ENCODE results near the gene OAS2.
"Not testable (repeated sequence)": the region's sequence is repeated elsewhere in the genome, so short reads cannot be mapped to it uniquely, and the experiment has no call there.

The OAS2 gene

DNA sequence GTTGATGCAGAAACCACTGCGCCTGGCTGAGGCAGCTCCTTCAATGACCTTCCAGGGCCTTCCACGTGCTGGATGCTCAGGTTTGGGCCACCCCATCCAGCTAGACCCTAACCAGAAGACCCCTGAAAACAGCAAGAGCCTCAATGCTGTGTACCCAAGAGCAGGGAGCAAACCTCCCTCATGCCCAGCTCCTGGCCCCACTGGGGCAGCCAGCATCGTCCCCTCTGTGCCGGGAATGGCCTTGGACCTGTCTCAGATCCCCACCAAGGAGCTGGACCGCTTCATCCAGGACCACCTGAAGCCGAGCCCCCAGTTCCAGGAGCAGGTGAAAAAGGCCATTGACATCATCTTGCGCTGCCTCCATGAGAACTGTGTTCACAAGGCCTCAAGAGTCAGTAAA lies 29.5 kb upstream of the OAS2 start:
- H3K36me3 ChIP-seq (ENCODE audit: control insufficient read depth in 2 of 2, insufficient read depth in 2 of 2, low read length in 2 of 2), result peaks cover 16 to 17% of the 10 kb centered on the region in 2 donors
- no peaks in the 10 kb centered on the region for H3K4me1 ChIP-seq (ENCODE audit: control insufficient read depth in 2 of 2, insufficient read depth in 2 of 2, low read length in 2 of 2)
- H3K27ac ChIP-seq (ENCODE audit: low read depth in 2 of 2, low read length in 2 of 2), result no peak overlapping the region
- H3K27me3 ChIP-seq (ENCODE audit: control insufficient read depth in 2 of 2, insufficient read depth in 2 of 2, low read length in 2 of 2), result no peaks in the 10 kb centered on the region
- no peak overlapping the region for H3K4me3 ChIP-seq (ENCODE audit: low read length in 2 of 2)
- H3K9me3 ChIP-seq (ENCODE audit: control insufficient read depth in 2 of 2, low read length in 2 of 2), result no peaks in the 10 kb centered on the region
- H3K9ac ChIP-seq (ENCODE audit: low read depth in 1 of 2, low read length in 2 of 2), result no peak overlapping the region

DNA sequence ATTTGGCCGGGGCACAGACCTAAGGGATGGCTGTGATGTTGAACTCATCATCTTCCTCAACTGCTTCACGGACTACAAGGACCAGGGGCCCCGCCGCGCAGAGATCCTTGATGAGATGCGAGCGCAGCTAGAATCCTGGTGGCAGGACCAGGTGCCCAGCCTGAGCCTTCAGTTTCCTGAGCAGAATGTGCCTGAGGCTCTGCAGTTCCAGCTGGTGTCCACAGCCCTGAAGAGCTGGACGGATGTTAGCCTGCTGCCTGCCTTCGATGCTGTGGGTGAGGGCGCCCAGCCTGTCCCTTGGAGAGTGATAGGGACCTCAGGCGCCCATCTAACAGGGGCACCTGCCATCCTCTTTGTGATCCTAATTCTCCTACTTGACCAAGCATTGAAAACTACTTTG lies 27.6 kb upstream of the OAS2 start:
- no peaks in the 10 kb centered on the region for H3K4me1 ChIP-seq (ENCODE audit: control insufficient read depth in 2 of 2, insufficient read depth in 2 of 2, low read length in 2 of 2)
- no peak overlapping the region for H3K27ac ChIP-seq (ENCODE audit: low read depth in 2 of 2, low read length in 2 of 2)
- H3K9ac ChIP-seq (ENCODE audit: low read depth in 1 of 2, low read length in 2 of 2), result no peak overlapping the region
- no peaks in the 10 kb centered on the region for H3K9me3 ChIP-seq (ENCODE audit: control insufficient read depth in 2 of 2, low read length in 2 of 2)
- H3K4me3 ChIP-seq (ENCODE audit: low read length in 2 of 2), result no peak overlapping the region
- H3K27me3 ChIP-seq (ENCODE audit: control insufficient read depth in 2 of 2, insufficient read depth in 2 of 2, low read length in 2 of 2), result no peaks in the 10 kb centered on the region
- H3K36me3 ChIP-seq (ENCODE audit: control insufficient read depth in 2 of 2, insufficient read depth in 2 of 2, low read length in 2 of 2), result peaks cover 15 to 16% of the 10 kb centered on the region in 2 donors

DNA sequence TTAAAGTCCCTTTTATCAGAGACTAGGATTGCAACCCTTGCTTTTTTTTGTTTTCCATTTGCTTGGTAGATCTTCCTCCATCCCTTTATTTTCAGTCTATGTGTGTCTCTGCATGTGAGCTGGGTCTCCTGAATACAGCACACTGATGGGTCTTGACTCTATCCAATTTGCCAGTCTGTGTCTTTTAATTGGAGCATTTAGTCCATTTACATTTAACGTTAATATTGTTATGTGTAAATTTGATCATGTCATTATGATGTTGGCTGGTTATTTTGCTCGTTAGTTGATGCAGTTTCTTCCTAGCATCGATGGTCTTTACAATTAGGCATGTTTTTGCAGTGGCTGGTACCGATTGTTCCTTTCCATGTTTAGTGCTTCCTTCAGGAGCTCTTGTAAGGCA lies 21.2 kb upstream of the OAS2 start:
- H3K9ac ChIP-seq (ENCODE audit: low read depth in 1 of 2, low read length in 2 of 2); H3K4me3 ChIP-seq (ENCODE audit: low read length in 2 of 2); H3K9me3 ChIP-seq (ENCODE audit: control insufficient read depth in 2 of 2, low read length in 2 of 2); H3K27ac ChIP-seq (ENCODE audit: low read depth in 2 of 2, low read length in 2 of 2); H3K27me3 ChIP-seq (ENCODE audit: control insufficient read depth in 2 of 2, insufficient read depth in 2 of 2, low read length in 2 of 2); H3K4me1 ChIP-seq (ENCODE audit: control insufficient read depth in 2 of 2, insufficient read depth in 2 of 2, low read length in 2 of 2): not testable (repeated sequence)
- peaks cover 3 to 12% of the 10 kb centered on the region in 2 donors for H3K36me3 ChIP-seq (ENCODE audit: control insufficient read depth in 2 of 2, insufficient read depth in 2 of 2, low read length in 2 of 2)

DNA sequence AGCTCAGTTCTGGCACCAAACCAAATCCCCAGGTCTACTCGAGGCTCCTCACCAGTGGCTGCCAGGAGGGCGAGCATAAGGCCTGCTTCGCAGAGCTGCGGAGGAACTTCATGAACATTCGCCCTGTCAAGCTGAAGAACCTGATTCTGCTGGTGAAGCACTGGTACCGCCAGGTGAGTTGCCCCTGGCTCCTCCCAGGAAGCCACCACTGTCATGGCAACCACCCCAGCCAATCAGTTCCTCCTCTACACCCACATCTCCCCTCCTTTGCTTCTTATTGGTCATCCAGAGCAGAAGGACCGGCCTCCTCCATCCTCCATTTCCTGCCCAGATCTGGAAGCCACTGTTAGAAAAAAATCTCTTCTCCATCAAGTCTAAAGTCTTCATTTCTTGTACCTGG lies 17.2 kb upstream of the OAS2 start:
- H3K36me3 ChIP-seq (ENCODE audit: control insufficient read depth in 2 of 2, insufficient read depth in 2 of 2, low read length in 2 of 2), result peaks cover 19 to 43% of the 10 kb centered on the region in 2 donors

DNA sequence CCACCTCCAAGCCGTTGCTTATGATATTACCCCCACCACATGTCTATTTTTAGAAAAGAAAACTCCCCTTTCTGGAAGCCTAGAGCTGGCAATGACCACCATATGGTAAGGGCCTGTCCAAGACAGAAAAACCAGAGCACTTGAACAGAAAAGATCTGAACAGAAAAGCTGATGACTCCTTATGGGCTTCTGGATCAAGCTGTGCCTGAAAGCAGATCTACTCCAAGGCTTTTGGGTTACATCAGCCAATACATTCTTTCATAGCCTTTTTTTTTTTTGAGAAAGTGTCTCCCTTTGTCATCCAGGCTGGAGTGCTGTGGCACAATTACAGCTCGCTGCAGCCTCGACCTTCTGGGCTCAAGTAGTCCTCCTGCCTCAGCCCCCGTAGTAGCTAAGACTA lies 16.8 kb upstream of the OAS2 start:
- Histone ChIP-seq H3K9ac (ENCODE audit: low read depth in 1 of 2, low read length in 2 of 2) (no peak overlapping the region), H3K27ac (ENCODE audit: low read depth in 2 of 2, low read length in 2 of 2) (no peak overlapping the region), H3K36me3 (ENCODE audit: control insufficient read depth in 2 of 2, insufficient read depth in 2 of 2, low read length in 2 of 2) (peaks cover 20 to 46% of the 10 kb centered on the region in 2 donors), H3K4me1 (ENCODE audit: control insufficient read depth in 2 of 2, insufficient read depth in 2 of 2, low read length in 2 of 2) (no peaks in the 10 kb centered on the region), H3K27me3 (ENCODE audit: control insufficient read depth in 2 of 2, insufficient read depth in 2 of 2, low read length in 2 of 2) (no peaks in the 10 kb centered on the region), H3K9me3 (ENCODE audit: control insufficient read depth in 2 of 2, low read length in 2 of 2) (no peaks in the 10 kb centered on the region), H3K4me3 (ENCODE audit: low read length in 2 of 2) (no peak overlapping the region)

More for the DNA sequence above, 17.2 kb upstream of the OAS2 start:
- Histone ChIP-seq H3K27ac (ENCODE audit: low read depth in 2 of 2, low read length in 2 of 2) (no peak overlapping the region), H3K4me3 (ENCODE audit: low read length in 2 of 2) (no peak overlapping the region), H3K27me3 (ENCODE audit: control insufficient read depth in 2 of 2, insufficient read depth in 2 of 2, low read length in 2 of 2) (no peaks in the 10 kb centered on the region), H3K9ac (ENCODE audit: low read depth in 1 of 2, low read length in 2 of 2) (no peak overlapping the region), H3K9me3 (ENCODE audit: control insufficient read depth in 2 of 2, low read length in 2 of 2) (no peaks in the 10 kb centered on the region), H3K4me1 (ENCODE audit: control insufficient read depth in 2 of 2, insufficient read depth in 2 of 2, low read length in 2 of 2) (no peaks in the 10 kb centered on the region)

DNA sequence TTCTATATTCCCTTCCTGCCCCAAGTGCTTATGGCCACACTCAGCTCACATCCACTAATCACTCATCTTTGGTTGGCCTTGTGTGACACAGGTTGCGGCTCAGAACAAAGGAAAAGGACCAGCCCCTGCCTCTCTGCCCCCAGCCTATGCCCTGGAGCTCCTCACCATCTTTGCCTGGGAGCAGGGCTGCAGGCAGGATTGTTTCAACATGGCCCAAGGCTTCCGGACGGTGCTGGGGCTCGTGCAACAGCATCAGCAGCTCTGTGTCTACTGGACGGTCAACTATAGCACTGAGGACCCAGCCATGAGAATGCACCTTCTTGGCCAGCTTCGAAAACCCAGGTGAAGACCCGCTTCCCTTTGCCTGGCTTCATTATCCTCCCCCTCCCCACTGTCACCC lies 15.8 kb upstream of the OAS2 start:
- Histone ChIP-seq H3K27ac (ENCODE audit: low read depth in 2 of 2, low read length in 2 of 2) (no peak overlapping the region), H3K9ac (ENCODE audit: low read depth in 1 of 2, low read length in 2 of 2) (no peak overlapping the region), H3K36me3 (ENCODE audit: control insufficient read depth in 2 of 2, insufficient read depth in 2 of 2, low read length in 2 of 2) (peaks cover 25 to 50% of the 10 kb centered on the region in 2 donors), H3K27me3 (ENCODE audit: control insufficient read depth in 2 of 2, insufficient read depth in 2 of 2, low read length in 2 of 2) (no peaks in the 10 kb centered on the region), H3K4me1 (ENCODE audit: control insufficient read depth in 2 of 2, insufficient read depth in 2 of 2, low read length in 2 of 2) (no peaks in the 10 kb centered on the region), H3K4me3 (ENCODE audit: low read length in 2 of 2) (no peak overlapping the region), H3K9me3 (ENCODE audit: control insufficient read depth in 2 of 2, low read length in 2 of 2) (no peaks in the 10 kb centered on the region)

DNA sequence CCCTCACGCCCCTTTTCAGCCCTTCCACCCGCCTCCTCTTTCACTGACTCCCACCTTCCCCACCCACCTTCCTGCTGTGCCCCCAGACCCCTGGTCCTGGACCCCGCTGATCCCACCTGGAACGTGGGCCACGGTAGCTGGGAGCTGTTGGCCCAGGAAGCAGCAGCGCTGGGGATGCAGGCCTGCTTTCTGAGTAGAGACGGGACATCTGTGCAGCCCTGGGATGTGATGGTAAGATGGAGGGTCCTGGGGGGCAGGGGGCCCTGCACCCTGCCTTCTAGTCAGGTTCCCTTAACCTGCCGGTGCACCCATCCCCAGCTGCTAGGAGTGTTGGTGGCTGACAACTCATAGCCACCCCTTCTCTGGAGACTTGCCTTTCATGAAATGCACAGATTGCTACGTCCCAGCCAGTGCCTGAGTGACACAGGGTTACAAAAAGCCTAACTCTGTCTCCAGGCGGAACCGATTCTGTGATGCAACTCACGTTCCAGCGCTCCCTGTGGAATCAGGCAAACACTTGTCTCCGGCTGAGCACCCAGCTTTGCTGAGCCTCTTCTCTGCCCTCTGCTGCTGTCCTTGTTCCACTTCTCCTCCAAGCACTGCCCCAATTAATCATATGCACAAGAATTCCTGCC lies 15.0 kb upstream of the OAS2 start:
- Histone ChIP-seq H3K27me3 (ENCODE audit: control insufficient read depth in 2 of 2, insufficient read depth in 2 of 2, low read length in 2 of 2) (no peaks in the 10 kb centered on the region), H3K27ac (ENCODE audit: low read depth in 2 of 2, low read length in 2 of 2) (no peak overlapping the region), H3K9ac (ENCODE audit: low read depth in 1 of 2, low read length in 2 of 2) (no peak overlapping the region), H3K4me3 (ENCODE audit: low read length in 2 of 2) (no peak overlapping the region), H3K9me3 (ENCODE audit: control insufficient read depth in 2 of 2, low read length in 2 of 2) (no peaks in the 10 kb centered on the region), H3K36me3 (ENCODE audit: control insufficient read depth in 2 of 2, insufficient read depth in 2 of 2, low read length in 2 of 2) (peaks cover 29 to 55% of the 10 kb centered on the region in 2 donors), H3K4me1 (ENCODE audit: control insufficient read depth in 2 of 2, insufficient read depth in 2 of 2, low read length in 2 of 2) (no peaks in the 10 kb centered on the region)

DNA sequence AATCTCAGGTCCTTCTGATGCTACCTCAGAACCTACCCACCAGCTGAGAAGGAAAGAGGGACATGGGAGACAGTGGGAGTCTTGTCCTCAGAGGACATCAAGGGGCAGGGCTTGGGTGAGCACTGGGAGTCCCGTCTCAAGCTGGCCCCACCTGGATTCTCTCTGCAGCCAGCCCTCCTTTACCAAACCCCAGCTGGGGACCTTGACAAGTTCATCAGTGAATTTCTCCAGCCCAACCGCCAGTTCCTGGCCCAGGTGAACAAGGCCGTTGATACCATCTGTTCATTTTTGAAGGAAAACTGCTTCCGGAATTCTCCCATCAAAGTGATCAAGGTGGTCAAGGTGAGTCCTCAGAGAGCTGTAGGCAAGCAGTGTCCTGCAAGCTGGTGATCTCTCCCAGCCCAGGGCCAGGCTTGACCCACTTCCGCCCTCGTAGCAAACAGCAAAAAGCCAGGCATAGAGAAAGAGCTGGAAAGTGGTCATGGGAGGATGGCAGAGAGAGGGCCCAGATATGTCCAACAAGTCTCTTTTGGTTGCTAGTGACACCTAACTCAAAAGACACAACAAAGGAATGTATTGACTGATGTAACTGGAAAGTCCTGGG lies 14.2 kb upstream of the OAS2 start:
- no peak overlapping the region for H3K4me3 ChIP-seq (ENCODE audit: low read length in 2 of 2)
- H3K27me3 ChIP-seq (ENCODE audit: control insufficient read depth in 2 of 2, insufficient read depth in 2 of 2, low read length in 2 of 2), result no peaks in the 10 kb centered on the region
- H3K27ac ChIP-seq (ENCODE audit: low read depth in 2 of 2, low read length in 2 of 2), result no peak overlapping the region
- H3K36me3 ChIP-seq (ENCODE audit: control insufficient read depth in 2 of 2, insufficient read depth in 2 of 2, low read length in 2 of 2), result peaks cover 29 to 55% of the 10 kb centered on the region in 2 donors
- no peaks in the 10 kb centered on the region for H3K9me3 ChIP-seq (ENCODE audit: control insufficient read depth in 2 of 2, low read length in 2 of 2)
- H3K9ac ChIP-seq (ENCODE audit: low read depth in 1 of 2, low read length in 2 of 2), result no peak overlapping the region
- H3K4me1 ChIP-seq (ENCODE audit: control insufficient read depth in 2 of 2, insufficient read depth in 2 of 2, low read length in 2 of 2), result no peaks in the 10 kb centered on the region

DNA sequence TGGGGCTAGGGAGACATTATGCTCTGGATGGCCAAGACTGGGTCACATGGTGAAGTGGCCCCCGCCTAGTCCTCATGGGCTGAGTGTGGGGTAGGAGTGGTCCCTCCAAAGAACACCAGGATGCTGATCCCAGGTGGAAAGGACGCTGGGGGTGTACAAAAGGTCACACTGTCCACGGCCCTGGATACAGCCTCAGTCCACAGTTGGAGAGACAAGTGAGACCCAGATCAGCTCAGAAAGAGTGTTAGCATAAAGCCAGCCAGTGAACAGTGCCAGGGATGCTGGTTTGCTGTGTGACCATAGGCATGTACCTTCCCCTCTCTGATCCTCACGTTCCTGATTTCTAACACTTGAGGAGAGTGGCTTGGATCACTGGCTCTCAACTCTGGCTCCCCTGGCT lies 13.4 kb upstream of the OAS2 start:
- H3K27ac ChIP-seq (ENCODE audit: low read depth in 2 of 2, low read length in 2 of 2), result no peak overlapping the region
- no peak overlapping the region for H3K4me3 ChIP-seq (ENCODE audit: low read length in 2 of 2)
- H3K9me3 ChIP-seq (ENCODE audit: control insufficient read depth in 2 of 2, low read length in 2 of 2), result no peaks in the 10 kb centered on the region
- H3K36me3 ChIP-seq (ENCODE audit: control insufficient read depth in 2 of 2, insufficient read depth in 2 of 2, low read length in 2 of 2), result peaks cover 29 to 61% of the 10 kb centered on the region in 2 donors
- no peaks in the 10 kb centered on the region for H3K4me1 ChIP-seq (ENCODE audit: control insufficient read depth in 2 of 2, insufficient read depth in 2 of 2, low read length in 2 of 2)
- no peaks in the 10 kb centered on the region for H3K27me3 ChIP-seq (ENCODE audit: control insufficient read depth in 2 of 2, insufficient read depth in 2 of 2, low read length in 2 of 2)
- H3K9ac ChIP-seq (ENCODE audit: low read depth in 1 of 2, low read length in 2 of 2), result no peak overlapping the region

DNA sequence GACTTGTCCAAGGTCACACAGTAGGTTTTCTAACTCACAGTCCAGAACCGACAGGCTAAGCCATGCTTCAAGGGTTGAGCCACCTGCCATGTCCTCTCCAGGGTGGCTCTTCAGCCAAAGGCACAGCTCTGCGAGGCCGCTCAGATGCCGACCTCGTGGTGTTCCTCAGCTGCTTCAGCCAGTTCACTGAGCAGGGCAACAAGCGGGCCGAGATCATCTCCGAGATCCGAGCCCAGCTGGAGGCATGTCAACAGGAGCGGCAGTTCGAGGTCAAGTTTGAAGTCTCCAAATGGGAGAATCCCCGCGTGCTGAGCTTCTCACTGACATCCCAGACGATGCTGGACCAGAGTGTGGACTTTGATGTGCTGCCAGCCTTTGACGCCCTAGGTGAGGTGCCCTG lies 12.7 kb upstream of the OAS2 start:
- H3K27me3 ChIP-seq (ENCODE audit: control insufficient read depth in 2 of 2, insufficient read depth in 2 of 2, low read length in 2 of 2), result no peaks in the 10 kb centered on the region
- no peak overlapping the region for H3K9ac ChIP-seq (ENCODE audit: low read depth in 1 of 2, low read length in 2 of 2)
- peaks cover 32 to 67% of the 10 kb centered on the region in 2 donors for H3K36me3 ChIP-seq (ENCODE audit: control insufficient read depth in 2 of 2, insufficient read depth in 2 of 2, low read length in 2 of 2)
- no peaks in the 10 kb centered on the region for H3K4me1 ChIP-seq (ENCODE audit: control insufficient read depth in 2 of 2, insufficient read depth in 2 of 2, low read length in 2 of 2)
- no peaks in the 10 kb centered on the region for H3K9me3 ChIP-seq (ENCODE audit: control insufficient read depth in 2 of 2, low read length in 2 of 2)
- H3K4me3 ChIP-seq (ENCODE audit: low read length in 2 of 2), result no peak overlapping the region
- H3K27ac ChIP-seq (ENCODE audit: low read depth in 2 of 2, low read length in 2 of 2), result no peak overlapping the region

All from mucosa of rectum (tissue), 2 donors.